ENCODE measurements around the gene HTRA3.

HTRA3 gene

DNA sequence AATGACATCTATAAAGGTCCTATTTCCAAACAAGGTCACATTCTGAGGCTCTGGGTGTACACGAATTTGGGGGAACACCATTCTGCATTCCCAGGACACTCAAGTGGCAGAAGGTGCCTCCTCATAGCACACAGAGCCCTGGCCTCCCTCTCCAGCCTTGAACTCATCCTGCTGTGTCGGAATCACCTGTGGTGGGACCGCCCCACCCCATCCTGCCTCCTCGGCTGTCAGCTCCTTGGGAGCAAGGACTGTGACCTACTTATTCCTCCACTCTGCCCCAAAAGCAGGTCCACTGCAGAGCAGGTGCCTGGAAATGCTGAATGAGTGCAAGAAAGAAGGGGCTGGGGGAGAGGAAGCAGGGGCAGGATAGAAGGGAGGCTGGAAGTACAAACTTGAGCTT is 33.5 kb downstream of the HTRA3 start:
- Histone ChIP-seq H3K4me1 (ENCODE audit: control insufficient read depth, insufficient read depth, low read length, poor library complexity, severe bottlenecking) (no peaks in the 10 kb centered on the region), H3K36me3 (ENCODE audit: control insufficient read depth, insufficient read depth, low read length) (no peaks in the 10 kb centered on the region), H3K4me3 (ENCODE audit: insufficient read depth, low read depth, low read length, poor library complexity, severe bottlenecking) (no peak overlapping the region), H3K9me3 (ENCODE audit: control insufficient read depth, low read length) (no peaks in the 10 kb centered on the region), H3K27ac (ENCODE audit: insufficient read depth, low read length, poor library complexity, severe bottlenecking) (no peak overlapping the region), H3K27me3 (replicated peaks; ENCODE audit: control insufficient read depth, insufficient read depth, low read length, poor library complexity, severe bottlenecking) (no peaks in the 10 kb centered on the region)
- DNase-seq = no peak

DNA sequence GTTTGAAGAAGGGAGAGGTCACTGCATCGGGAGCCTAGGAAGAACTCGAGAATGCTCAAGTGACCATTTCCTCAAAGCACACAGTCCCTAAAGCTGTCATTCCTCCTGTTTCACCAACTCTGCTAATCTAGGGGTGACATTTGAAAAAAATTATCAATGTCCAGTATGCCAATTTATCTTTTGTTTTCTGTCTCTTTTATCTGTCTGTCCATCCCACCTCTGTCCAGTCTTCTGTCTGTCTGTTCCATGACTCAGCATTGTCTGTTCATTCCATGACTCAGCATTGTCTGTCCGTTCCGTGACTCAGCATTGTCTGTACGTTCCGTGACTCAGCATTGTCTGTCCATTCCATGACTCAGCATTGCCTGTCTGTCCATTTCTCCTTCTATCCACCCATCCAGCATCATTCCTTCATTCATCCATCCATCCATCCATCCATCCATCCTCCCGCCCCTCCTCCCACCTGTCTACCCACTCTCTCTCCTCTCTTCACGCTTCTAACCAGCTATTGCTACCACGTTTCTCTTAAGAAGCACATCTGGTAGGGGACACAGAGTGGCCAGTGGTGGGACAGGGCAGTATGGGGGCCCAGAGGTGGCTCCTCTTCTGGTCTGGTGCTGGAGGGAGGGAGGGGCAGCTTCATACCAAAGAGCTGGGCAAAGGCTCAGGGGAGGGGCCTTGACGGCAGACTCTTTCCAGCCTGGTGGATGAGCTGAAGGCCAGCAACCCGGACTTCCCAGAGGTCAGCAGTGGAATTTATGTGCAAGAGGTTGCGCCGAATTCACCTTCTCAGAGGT is 34.1 kb downstream of the HTRA3 start:
- no peaks in the 10 kb centered on the region for H3K9me3 ChIP-seq (ENCODE audit: control insufficient read depth, low read length)
- H3K27me3 ChIP-seq (replicated peaks; ENCODE audit: control insufficient read depth, insufficient read depth, low read length, poor library complexity, severe bottlenecking) = no peaks in the 10 kb centered on the region
- H3K27ac ChIP-seq (ENCODE audit: insufficient read depth, low read length, poor library complexity, severe bottlenecking) = no peak overlapping the region
- H3K36me3 ChIP-seq (ENCODE audit: control insufficient read depth, insufficient read depth, low read length) = no peaks in the 10 kb centered on the region
- no peak for DNase-seq
- H3K4me1 ChIP-seq (ENCODE audit: control insufficient read depth, insufficient read depth, low read length, poor library complexity, severe bottlenecking) = no peaks in the 10 kb centered on the region
- H3K4me3 ChIP-seq (ENCODE audit: insufficient read depth, low read depth, low read length, poor library complexity, severe bottlenecking) = no peak overlapping the region

DNA sequence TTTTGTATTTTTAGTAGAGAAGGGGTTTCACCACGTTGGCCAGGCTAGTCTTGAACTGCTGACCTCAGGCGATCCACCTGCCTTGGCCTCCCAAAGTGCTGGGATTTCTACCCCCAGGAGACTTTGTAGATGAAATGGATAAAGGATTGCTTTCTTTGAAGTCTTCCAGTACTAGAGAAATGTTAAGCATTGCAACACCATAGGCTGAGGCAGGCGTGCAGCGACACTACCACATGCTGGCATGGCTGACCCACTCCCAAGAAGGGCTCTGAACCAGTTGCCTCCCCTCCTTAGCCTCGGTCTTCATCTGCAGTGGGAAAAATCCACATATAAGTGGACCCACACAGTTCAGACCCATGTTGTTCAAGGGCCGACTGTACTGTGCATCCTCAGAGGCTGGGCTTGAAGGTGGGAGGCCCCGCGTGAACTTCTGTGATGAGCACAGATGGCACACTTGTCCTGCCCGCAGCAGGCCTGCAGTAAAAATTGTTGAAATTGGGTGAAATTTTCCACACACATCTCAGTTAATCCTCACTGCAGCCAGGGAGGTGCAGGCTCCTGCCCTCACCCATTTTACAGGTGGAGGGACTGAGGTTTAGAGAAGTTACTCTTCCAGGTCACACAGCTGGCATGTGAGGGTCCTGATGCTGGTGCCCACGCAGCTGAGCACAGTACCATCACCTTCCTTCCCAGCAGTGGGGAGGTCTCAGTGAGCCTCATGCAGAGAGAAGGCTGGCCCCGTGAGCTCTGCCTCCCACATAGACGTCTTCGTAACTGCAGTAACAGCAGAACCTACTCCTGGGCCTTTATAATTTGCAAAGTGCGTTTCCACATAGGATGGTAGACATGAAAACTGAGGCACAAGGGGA is 35.5 kb downstream of the HTRA3 start:
- Histone ChIP-seq H3K9me3 (ENCODE audit: control insufficient read depth, low read length) (no peaks in the 10 kb centered on the region), H3K36me3 (ENCODE audit: control insufficient read depth, insufficient read depth, low read length) (no peaks in the 10 kb centered on the region), H3K27me3 (replicated peaks; ENCODE audit: control insufficient read depth, insufficient read depth, low read length, poor library complexity, severe bottlenecking) (no peaks in the 10 kb centered on the region), H3K4me3 (ENCODE audit: insufficient read depth, low read depth, low read length, poor library complexity, severe bottlenecking) (no peak overlapping the region), H3K27ac (ENCODE audit: insufficient read depth, low read length, poor library complexity, severe bottlenecking) (no peak overlapping the region), H3K4me1 (ENCODE audit: control insufficient read depth, insufficient read depth, low read length, poor library complexity, severe bottlenecking) (no peaks in the 10 kb centered on the region)
- DNase-seq = no peak

DNA sequence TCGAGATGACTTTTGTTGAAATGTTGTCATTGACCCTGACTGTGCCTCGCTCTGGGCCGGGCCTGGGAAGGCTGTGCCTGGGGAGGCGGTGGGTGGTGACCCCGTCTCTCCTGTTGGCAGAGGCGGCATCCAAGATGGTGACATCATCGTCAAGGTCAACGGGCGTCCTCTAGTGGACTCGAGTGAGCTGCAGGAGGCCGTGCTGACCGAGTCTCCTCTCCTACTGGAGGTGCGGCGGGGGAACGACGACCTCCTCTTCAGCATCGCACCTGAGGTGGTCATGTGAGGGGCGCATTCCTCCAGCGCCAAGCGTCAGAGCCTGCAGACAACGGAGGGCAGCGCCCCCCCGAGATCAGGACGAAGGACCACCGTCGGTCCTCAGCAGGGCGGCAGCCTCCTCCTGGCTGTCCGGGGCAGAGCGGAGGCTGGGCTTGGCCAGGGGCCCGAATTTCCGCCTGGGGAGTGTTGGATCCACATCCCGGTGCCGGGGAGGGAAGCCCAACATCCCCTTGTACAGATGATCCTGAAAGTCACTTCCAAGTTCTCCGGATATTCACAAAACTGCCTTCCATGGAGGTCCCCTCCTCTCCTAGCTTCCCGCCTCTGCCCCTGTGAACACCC is 36.4 kb downstream of the HTRA3 start:
- H3K27me3 ChIP-seq (replicated peaks; ENCODE audit: control insufficient read depth, insufficient read depth, low read length, poor library complexity, severe bottlenecking) = no peaks in the 10 kb centered on the region
- no peak for DNase-seq
- H3K27ac ChIP-seq (ENCODE audit: insufficient read depth, low read length, poor library complexity, severe bottlenecking) = no peak overlapping the region
- H3K4me1 ChIP-seq (ENCODE audit: control insufficient read depth, insufficient read depth, low read length, poor library complexity, severe bottlenecking) = no peaks in the 10 kb centered on the region
- H3K4me3 ChIP-seq (ENCODE audit: insufficient read depth, low read depth, low read length, poor library complexity, severe bottlenecking) = no peak overlapping the region
- no peaks in the 10 kb centered on the region for H3K9me3 ChIP-seq (ENCODE audit: control insufficient read depth, low read length)
- no peaks in the 10 kb centered on the region for H3K36me3 ChIP-seq (ENCODE audit: control insufficient read depth, insufficient read depth, low read length)

DNA sequence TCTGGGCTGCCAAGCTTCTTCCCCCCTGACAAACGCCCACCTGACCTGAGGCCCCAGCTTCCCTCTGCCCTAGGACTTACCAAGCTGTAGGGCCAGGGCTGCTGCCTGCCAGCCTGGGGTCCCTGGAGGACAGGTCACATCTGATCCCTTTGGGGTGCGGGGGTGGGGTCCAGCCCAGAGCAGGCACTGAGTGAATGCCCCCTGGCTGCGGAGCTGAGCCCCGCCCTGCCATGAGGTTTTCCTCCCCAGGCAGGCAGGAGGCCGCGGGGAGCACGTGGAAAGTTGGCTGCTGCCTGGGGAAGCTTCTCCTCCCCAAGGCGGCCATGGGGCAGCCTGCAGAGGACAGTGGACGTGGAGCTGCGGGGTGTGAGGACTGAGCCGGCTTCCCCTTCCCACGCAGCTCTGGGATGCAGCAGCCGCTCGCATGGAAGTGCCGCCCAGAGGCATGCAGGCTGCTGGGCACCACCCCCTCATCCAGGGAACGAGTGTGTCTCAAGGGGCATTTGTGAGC is 37.0 kb downstream of the HTRA3 start:
- Histone ChIP-seq H3K27me3 (replicated peaks; ENCODE audit: control insufficient read depth, insufficient read depth, low read length, poor library complexity, severe bottlenecking) (no peaks in the 10 kb centered on the region), H3K9me3 (ENCODE audit: control insufficient read depth, low read length) (no peaks in the 10 kb centered on the region), H3K4me3 (ENCODE audit: insufficient read depth, low read depth, low read length, poor library complexity, severe bottlenecking) (no peak overlapping the region), H3K36me3 (ENCODE audit: control insufficient read depth, insufficient read depth, low read length) (no peaks in the 10 kb centered on the region), H3K4me1 (ENCODE audit: control insufficient read depth, insufficient read depth, low read length, poor library complexity, severe bottlenecking) (no peaks in the 10 kb centered on the region), H3K27ac (ENCODE audit: insufficient read depth, low read length, poor library complexity, severe bottlenecking) (no peak overlapping the region)
- no peak for DNase-seq

DNA sequence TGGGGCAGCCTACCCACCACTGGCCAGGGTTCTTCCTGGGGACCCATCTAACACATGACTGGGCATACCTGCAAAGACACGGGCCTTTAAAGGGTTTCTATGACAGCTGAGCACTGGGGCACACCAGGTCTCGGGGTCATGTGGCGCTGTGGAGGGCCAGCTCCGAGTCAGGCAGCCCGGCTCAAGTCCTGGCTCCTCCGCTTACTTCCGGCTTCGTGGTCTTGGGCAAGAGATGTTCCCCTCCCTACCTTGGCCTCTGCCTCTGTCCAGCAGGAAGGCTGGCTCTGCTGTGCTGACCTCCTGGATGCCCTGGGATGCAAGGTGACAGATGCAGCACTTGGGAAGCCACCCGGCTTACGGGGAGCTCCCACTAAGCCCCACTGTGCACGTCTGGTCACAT is 37.6 kb downstream of the HTRA3 start:
- Histone ChIP-seq H3K36me3 (ENCODE audit: control insufficient read depth, insufficient read depth, low read length) (no peaks in the 10 kb centered on the region), H3K9me3 (ENCODE audit: control insufficient read depth, low read length) (no peaks in the 10 kb centered on the region), H3K4me3 (ENCODE audit: insufficient read depth, low read depth, low read length, poor library complexity, severe bottlenecking) (no peak overlapping the region), H3K4me1 (ENCODE audit: control insufficient read depth, insufficient read depth, low read length, poor library complexity, severe bottlenecking) (no peaks in the 10 kb centered on the region), H3K27ac (ENCODE audit: insufficient read depth, low read length, poor library complexity, severe bottlenecking) (no peak overlapping the region), H3K27me3 (replicated peaks; ENCODE audit: control insufficient read depth, insufficient read depth, low read length, poor library complexity, severe bottlenecking) (no peaks in the 10 kb centered on the region)
- no peak for DNase-seq

DNA sequence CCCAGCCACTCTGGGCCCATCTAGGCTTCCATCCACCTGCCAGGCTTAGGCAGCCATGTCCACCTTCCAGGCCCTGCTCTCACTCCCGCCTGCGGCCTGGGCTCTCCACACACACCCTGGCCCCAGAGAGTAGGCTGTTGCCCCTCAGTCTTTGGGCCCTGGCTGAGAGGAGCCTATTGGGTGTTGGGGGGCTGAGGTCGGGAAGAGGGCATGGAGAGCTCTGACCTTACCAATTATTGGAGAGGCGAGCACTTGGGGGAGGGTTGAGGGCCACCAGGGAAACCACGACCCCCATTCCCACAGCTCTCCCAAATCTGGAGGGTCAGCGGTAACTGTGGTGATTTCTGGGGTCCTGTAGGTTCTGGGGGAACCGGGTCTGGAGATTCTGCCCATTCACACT is 38.2 kb downstream of the HTRA3 start:
- Histone ChIP-seq H3K27me3 (replicated peaks; ENCODE audit: control insufficient read depth, insufficient read depth, low read length, poor library complexity, severe bottlenecking) (no peaks in the 10 kb centered on the region), H3K36me3 (ENCODE audit: control insufficient read depth, insufficient read depth, low read length) (no peaks in the 10 kb centered on the region), H3K27ac (ENCODE audit: insufficient read depth, low read length, poor library complexity, severe bottlenecking) (no peak overlapping the region), H3K4me3 (ENCODE audit: insufficient read depth, low read depth, low read length, poor library complexity, severe bottlenecking) (no peak overlapping the region), H3K9me3 (ENCODE audit: control insufficient read depth, low read length) (no peaks in the 10 kb centered on the region), H3K4me1 (ENCODE audit: control insufficient read depth, insufficient read depth, low read length, poor library complexity, severe bottlenecking) (no peaks in the 10 kb centered on the region)
- DNase-seq = no peak

DNA sequence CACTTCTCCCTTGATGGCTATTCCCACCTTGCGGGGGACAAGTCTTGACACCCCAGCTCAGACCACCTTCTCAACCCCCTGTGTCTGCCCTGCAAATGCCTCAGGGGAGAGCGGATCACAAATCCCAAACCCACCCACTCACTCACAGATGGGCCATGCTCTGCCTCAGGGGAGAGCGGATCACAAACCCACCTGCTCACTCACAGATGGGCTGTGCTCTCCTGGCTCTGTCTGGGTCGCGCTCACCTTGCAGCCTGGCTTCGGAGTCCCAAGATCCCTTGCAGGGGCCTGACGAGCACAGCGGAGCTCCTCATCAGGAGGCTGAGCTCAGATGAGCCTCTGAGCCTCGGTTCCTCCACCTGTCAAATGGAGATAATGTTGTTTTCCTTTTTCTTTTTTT is 38.6 kb downstream of the HTRA3 start:
- DNase-seq = no peak
- Histone ChIP-seq H3K4me1 (ENCODE audit: control insufficient read depth, insufficient read depth, low read length, poor library complexity, severe bottlenecking) (no peaks in the 10 kb centered on the region), H3K9me3 (ENCODE audit: control insufficient read depth, low read length) (no peaks in the 10 kb centered on the region), H3K36me3 (ENCODE audit: control insufficient read depth, insufficient read depth, low read length) (no peaks in the 10 kb centered on the region), H3K27me3 (replicated peaks; ENCODE audit: control insufficient read depth, insufficient read depth, low read length, poor library complexity, severe bottlenecking) (no peaks in the 10 kb centered on the region), H3K27ac (ENCODE audit: insufficient read depth, low read length, poor library complexity, severe bottlenecking) (no peak overlapping the region), H3K4me3 (ENCODE audit: insufficient read depth, low read depth, low read length, poor library complexity, severe bottlenecking) (no peak overlapping the region)

DNA sequence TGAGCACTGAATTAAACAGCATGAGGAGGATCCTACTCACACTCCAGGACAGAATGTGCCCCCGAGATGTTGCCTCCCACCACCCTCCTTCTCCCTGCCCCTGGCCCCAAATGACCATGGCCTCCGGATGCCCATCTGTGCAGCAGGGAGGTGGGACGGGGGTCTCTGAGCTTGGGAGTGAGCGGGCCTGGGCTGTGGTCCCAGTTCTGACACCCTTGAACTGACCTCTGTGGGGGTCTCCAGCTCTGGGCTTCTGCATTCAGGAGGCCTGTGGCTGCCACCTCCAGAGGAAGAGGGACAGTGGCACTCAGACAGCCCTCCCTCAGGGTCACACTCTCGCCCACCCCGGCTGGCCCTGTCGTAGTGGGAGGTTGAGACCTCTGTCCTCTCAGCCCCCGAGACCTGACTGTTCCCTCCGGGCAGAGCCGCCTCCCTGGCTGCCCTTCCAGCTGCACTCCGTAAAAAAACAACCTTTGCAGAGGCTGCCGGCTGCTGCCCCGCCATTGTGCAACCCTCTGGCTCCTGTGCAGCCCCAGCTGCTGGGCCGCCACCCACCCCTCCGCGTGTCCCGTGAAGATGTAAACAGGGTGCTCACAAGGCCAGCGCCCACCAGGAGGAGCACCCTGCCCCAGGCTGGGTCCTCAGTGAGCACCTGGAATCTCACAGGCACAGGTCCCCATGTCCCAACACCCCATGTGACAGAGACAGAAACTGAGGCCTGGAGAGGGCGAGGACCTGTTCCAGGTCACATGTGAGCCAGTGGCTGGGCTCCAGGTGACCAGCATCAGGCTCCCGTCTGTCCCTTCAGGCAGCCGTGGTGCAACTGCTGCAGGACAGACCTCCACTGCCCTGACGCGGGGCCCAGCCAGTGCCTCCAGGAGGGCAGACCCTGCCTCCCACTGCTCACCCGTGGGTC is 39.6 kb downstream of the HTRA3 start:
- no peaks in the 10 kb centered on the region for H3K9me3 ChIP-seq (ENCODE audit: control insufficient read depth, low read length)
- no peaks in the 10 kb centered on the region for H3K36me3 ChIP-seq (ENCODE audit: control insufficient read depth, insufficient read depth, low read length)
- H3K27ac ChIP-seq (ENCODE audit: insufficient read depth, low read length, poor library complexity, severe bottlenecking) = no peak overlapping the region
- DNase-seq = no peak
- no peaks in the 10 kb centered on the region for H3K27me3 ChIP-seq (replicated peaks; ENCODE audit: control insufficient read depth, insufficient read depth, low read length, poor library complexity, severe bottlenecking)
- no peak overlapping the region for H3K4me3 ChIP-seq (ENCODE audit: insufficient read depth, low read depth, low read length, poor library complexity, severe bottlenecking)
- no peaks in the 10 kb centered on the region for H3K4me1 ChIP-seq (ENCODE audit: control insufficient read depth, insufficient read depth, low read length, poor library complexity, severe bottlenecking)
